ENCODE results near the gene ENOSF1. TPM values are rescaled to one million over a fixed set of nuclear protein-coding genes. Genes with fewer than 3 reads are reported as not detected.

ENOSF1 gene
- total and polyA plus RNA-seq, 2 of the 13 experiments (the other 11 are each of a cell fraction or from before 2014, with no cell fraction given): 37.6 to 40.1 TPM

DNA sequence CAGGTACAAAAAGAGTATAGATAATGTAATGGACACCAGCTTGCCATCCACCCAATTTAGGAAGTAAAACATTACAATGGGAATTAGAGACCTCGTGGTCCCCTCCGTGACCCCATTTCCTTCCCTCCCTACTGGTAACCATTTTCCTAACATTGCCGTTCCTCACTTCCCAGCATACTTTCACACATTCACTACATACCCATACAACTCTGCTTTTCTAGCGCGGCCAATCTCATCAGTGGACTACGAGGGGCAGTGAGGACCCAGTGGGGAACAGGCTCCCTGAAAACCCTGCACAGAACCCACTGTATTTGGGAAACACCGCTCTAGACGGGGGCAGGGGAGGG is 1.1 kb downstream of the ENOSF1 start (continued):
- TF ChIP-seq, protein P1, sequence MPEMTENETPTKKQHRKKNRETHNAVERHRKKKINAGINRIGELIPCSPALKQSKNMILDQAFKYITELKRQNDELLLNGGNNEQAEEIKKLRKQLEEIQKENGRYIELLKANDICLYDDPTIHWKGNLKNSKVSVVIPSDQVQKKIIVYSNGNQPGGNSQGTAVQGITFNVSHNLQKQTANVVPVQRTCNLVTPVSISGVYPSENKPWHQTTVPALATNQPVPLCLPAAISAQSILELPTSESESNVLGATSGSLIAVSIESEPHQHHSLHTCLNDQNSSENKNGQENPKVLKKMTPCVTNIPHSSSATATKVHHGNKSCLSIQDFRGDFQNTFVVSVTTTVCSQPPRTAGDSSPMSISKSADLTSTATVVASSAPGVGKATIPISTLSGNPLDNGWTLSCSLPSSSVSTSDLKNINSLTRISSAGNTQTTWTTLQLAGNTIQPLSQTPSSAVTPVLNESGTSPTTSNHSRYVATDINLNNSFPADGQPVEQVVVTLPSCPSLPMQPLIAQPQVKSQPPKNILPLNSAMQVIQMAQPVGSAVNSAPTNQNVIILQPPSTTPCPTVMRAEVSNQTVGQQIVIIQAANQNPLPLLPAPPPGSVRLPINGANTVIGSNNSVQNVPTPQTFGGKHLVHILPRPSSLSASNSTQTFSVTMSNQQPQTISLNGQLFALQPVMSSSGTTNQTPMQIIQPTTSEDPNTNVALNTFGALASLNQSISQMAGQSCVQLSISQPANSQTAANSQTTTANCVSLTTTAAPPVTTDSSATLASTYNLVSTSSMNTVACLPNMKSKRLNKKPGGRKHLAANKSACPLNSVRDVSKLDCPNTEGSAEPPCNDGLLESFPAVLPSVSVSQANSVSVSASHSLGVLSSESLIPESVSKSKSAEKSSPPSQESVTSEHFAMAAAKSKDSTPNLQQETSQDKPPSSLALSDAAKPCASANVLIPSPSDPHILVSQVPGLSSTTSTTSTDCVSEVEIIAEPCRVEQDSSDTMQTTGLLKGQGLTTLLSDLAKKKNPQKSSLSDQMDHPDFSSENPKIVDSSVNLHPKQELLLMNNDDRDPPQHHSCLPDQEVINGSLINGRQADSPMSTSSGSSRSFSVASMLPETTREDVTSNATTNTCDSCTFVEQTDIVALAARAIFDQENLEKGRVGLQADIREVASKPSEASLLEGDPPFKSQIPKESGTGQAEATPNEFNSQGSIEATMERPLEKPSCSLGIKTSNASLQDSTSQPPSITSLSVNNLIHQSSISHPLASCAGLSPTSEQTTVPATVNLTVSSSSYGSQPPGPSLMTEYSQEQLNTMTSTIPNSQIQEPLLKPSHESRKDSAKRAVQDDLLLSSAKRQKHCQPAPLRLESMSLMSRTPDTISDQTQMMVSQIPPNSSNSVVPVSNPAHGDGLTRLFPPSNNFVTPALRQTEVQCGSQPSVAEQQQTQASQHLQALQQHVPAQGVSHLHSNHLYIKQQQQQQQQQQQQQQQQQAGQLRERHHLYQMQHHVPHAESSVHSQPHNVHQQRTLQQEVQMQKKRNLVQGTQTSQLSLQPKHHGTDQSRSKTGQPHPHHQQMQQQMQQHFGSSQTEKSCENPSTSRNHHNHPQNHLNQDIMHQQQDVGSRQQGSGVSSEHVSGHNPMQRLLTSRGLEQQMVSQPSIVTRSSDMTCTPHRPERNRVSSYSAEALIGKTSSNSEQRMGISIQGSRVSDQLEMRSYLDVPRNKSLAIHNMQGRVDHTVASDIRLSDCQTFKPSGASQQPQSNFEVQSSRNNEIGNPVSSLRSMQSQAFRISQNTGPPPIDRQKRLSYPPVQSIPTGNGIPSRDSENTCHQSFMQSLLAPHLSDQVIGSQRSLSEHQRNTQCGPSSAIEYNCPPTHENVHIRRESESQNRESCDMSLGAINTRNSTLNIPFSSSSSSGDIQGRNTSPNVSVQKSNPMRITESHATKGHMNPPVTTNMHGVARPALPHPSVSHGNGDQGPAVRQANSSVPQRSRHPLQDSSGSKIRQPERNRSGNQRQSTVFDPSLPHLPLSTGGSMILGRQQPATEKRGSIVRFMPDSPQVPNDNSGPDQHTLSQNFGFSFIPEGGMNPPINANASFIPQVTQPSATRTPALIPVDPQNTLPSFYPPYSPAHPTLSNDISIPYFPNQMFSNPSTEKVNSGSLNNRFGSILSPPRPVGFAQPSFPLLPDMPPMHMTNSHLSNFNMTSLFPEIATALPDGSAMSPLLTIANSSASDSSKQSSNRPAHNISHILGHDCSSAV (CRISPR knock-in tag; IDR thresholded peaks at IDR 0.05; ENCODE audit: borderline replicate concordance): no peak
- TF ChIP-seq HNRNPK (IDR thresholded peaks at IDR 0.05; ENCODE audit: low read depth, low read length, poor library complexity, severe bottlenecking): no peak
- TF ChIP-seq MTF1 (CRISPR knock-in tag; IDR thresholded peaks at IDR 0.05): no peak
- no peak for TF ChIP-seq SMAD1 (CRISPR knock-in tag; IDR thresholded peaks at IDR 0.05; ENCODE audit: borderline replicate concordance, low read depth)
- TF ChIP-seq, protein P2, sequence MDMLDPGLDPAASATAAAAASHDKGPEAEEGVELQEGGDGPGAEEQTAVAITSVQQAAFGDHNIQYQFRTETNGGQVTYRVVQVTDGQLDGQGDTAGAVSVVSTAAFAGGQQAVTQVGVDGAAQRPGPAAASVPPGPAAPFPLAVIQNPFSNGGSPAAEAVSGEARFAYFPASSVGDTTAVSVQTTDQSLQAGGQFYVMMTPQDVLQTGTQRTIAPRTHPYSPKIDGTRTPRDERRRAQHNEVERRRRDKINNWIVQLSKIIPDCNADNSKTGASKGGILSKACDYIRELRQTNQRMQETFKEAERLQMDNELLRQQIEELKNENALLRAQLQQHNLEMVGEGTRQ (IDR thresholded peaks at IDR 0.05; ENCODE audit: low read depth, low read length): no peak
- TF ChIP-seq, protein P2 (CRISPR knock-in tag; IDR thresholded peaks at IDR 0.05; ENCODE audit: borderline replicate concordance): no peak
- no peak for TF ChIP-seq BORCS8-MEF2B (CRISPR knock-in tag; IDR thresholded peaks at IDR 0.05)
- TF ChIP-seq ELF3 (CRISPR knock-in tag; IDR thresholded peaks at IDR 0.05): no peak
- TF ChIP-seq, protein P3, sequence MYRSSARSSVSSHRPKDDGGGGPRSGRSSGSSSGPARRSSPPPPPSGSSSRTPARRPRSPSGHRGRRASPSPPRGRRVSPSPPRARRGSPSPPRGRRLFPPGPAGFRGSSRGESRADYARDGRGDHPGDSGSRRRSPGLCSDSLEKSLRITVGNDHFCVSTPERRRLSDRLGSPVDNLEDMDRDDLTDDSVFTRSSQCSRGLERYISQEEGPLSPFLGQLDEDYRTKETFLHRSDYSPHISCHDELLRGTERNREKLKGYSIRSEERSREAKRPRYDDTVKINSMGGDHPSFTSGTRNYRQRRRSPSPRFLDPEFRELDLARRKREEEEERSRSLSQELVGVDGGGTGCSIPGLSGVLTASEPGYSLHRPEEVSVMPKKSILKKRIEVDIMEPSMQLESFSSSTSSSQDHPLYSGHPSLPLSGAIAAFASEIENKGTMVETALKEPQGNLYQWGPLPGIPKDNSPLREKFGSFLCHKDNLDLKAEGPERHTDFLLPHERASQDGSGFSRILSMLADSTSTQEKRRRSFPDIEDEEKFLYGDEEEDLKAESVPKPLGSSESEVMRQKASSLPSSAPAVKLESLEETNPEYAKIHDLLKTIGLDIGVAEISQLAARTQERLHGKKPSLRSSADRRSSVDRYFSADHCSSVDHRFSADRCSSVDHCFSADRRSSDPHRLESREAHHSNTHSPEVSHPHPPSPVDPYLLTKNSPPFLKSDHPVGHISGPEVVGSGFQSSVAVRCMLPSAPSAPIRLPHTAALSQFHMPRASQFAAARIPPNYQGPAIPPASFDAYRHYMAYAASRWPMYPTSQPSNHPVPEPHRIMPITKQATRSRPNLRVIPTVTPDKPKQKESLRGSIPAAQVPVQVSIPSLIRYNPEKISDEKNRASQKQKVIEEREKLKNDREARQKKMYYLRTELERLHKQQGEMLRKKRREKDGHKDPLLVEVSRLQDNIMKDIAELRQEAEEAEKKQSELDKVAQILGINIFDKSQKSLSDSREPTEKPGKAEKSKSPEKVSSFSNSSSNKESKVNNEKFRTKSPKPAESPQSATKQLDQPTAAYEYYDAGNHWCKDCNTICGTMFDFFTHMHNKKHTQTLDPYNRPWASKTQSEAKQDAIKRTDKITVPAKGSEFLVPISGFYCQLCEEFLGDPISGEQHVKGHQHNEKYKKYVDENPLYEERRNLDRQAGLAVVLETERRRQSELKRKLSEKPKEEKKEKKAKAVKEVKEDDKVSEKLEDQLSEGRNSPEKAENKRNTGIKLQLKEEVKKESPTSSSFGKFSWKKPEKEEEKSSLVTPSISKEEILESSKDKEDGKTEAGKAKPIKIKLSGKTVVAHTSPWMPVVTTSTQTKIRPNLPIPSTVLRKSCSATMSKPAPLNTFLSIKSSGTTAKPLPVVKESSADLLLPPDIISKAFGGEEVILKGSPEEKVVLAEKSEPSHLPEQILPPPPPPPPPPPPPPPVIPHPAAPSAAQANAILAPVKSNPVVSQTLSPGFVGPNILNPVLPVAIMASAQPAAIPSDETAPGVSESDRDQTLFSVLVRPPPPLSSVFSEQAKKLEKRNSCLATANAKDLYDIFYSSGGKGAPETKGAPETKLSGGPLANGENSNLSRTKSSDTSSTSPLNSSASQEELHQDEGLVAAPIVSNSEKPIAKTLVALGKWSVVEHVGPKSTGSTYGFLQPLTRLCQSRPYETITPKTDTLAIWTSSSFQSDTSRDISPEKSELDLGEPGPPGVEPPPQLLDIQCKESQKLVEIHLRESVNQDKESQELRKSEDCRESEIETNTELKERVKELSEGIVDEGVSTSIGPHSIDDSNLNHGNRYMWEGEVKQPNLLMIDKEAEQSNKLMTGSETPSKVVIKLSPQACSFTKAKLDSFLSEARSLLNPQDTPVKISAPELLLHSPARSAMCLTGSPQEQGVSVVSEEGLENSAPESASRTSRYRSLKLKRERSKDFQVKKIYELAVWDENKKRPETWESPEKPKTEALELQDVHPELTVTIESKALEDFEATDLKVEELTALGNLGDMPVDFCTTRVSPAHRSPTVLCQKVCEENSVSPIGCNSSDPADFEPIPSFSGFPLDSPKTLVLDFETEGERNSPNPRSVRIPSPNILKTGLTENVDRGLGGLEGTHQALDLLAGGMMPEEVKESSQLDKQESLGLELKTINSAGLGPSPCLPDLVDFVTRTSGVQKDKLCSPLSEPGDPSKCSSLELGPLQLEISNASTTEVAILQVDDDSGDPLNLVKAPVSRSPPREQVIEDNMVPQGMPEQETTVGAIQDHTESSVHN (CRISPR knock-in tag; IDR thresholded peaks at IDR 0.05): no peak
- no peak for TF ChIP-seq ZNF124 (CRISPR knock-in tag; IDR thresholded peaks at IDR 0.05)

Data from HepG2 (cell line).